CD14-positive monocyte (primary cell): ENCODE data around the gene RYR3. TPM values are rescaled to one million over a fixed set of nuclear protein-coding genes. Genes with fewer than 3 reads are reported as not detected.

Source experiments
- DNase-seq, 3 donors: peaks; one replicate each; pipeline ENCODE4 v3.0.0-alpha.2; 2011 to 2022
- H2AFZ ChIP-seq: 2 replicates; pipeline ENCODE4 v1.6.0; 2012; ENCODE audit warnings: mild to moderate bottlenecking, low read depth, low read length, inconsistent platforms; ENCODE audit not compliant: insufficient read depth, poor library complexity, severe bottlenecking
- H3K27ac ChIP-seq, 2 donors: 1 replicate in 1 of 2; 2 replicates in 1 of 2; pipeline ENCODE4 v1.5.1; 2012 to 2013; ENCODE audit warnings: low read length in 2 of 2, control low read depth in 1 of 2, inconsistent platforms in 1 of 2, low read depth in 1 of 2, mild to moderate bottlenecking in 1 of 2
- H3K27me3 ChIP-seq, 2 donors: one replicate each; pipeline versions ENCODE4 v1.6.0 to v1.6.1; 2011 to 2013; ENCODE audit warnings: low read length in 2 of 2; ENCODE audit not compliant: control insufficient read depth in 2 of 2, insufficient read depth in 2 of 2
- H3K36me3 ChIP-seq, 2 donors: replicated peaks in 1 of 2; 1 replicate in 1 of 2; 2 replicates in 1 of 2; pipeline versions ENCODE4 v1.5.1 to v1.6.1; 2012 to 2013; ENCODE audit warnings: low read length in 2 of 2, control low read depth in 1 of 2, inconsistent platforms in 1 of 2, mild to moderate bottlenecking in 1 of 2; ENCODE audit not compliant: insufficient read depth in 2 of 2, control insufficient read depth in 1 of 2
- H3K4me1 ChIP-seq, 2 donors: 1 replicate in 1 of 2; 2 replicates in 1 of 2; pipeline versions ENCODE4 v1.5.1 to v1.6.1; 2012 to 2013; ENCODE audit warnings: low read length in 2 of 2, control low read depth in 1 of 2, inconsistent platforms in 1 of 2, mild to moderate bottlenecking in 1 of 2, moderate library complexity in 1 of 2; ENCODE audit not compliant: insufficient read depth in 2 of 2, control insufficient read depth in 1 of 2
- H3K4me2 ChIP-seq: replicated peaks from 2 replicates; pipeline ENCODE3; 2012; ENCODE audit warnings: low read length, moderate library complexity, mild to moderate bottlenecking; ENCODE audit not compliant: poor library complexity, severe bottlenecking; ENCODE audit errors: extremely low read depth
- H3K4me3 ChIP-seq, 3 experiments: fragments of 200-600 bp in 1 of 3; sonication (generic) in 1 of 3; replicated peaks in 1 of 3; 1 replicate in 2 of 3; 2 replicates in 1 of 3; pipeline ENCODE4 v1.5.1; 2011 to 2013; ENCODE audit warnings: low read length in 3 of 3, mild to moderate bottlenecking in 3 of 3, control low read depth in 2 of 3, low read depth in 2 of 3, inconsistent platforms in 1 of 3, moderate library complexity in 1 of 3
- H3K79me2 ChIP-seq: 2 replicates; pipeline ENCODE4 v1.6.0; 2012; ENCODE audit warnings: mild to moderate bottlenecking, control low read depth, inconsistent platforms, low read length, moderate library complexity; ENCODE audit not compliant: insufficient read depth
- H3K9ac ChIP-seq: 2 replicates; pipeline ENCODE4 v1.6.0; 2017; ENCODE audit warnings: low read length, mild to moderate bottlenecking; ENCODE audit not compliant: insufficient read depth, poor library complexity, severe bottlenecking
- H3K9me3 ChIP-seq, 2 donors: replicated peaks in 1 of 2; 1 replicate in 1 of 2; 2 replicates in 1 of 2; pipeline versions ENCODE4 v1.5.1 to v1.6.1; 2012 to 2013; ENCODE audit warnings: low read length in 2 of 2, control low read depth in 1 of 2; ENCODE audit not compliant: control insufficient read depth in 1 of 2, insufficient read depth in 1 of 2
- H4K20me1 ChIP-seq: 2 replicates; pipeline ENCODE4 v1.6.0; 2012; ENCODE audit warnings: mild to moderate bottlenecking, low read length, control low read depth, moderate library complexity; ENCODE audit not compliant: insufficient read depth
- H3K27ac Mint-ChIP-seq, 7 donors: one replicate each; pipeline ENCODE4 v1.8.0; 2020; ENCODE audit warnings: mild to moderate bottlenecking in 7 of 7, mixed read lengths in 7 of 7, moderate library complexity in 6 of 7, inconsistent platforms in 2 of 7
- H3K27me3 Mint-ChIP-seq, 3 donors: one replicate each; pipeline ENCODE4 v1.8.0; 2021 to 2022; ENCODE audit warnings: low read depth in 3 of 3, mild to moderate bottlenecking in 3 of 3, mixed read lengths in 3 of 3, moderate library complexity in 3 of 3, inconsistent platforms in 1 of 3
- H3K36me3 Mint-ChIP-seq, 2 donors: one replicate each; pipeline ENCODE4 v1.8.0; 2020; ENCODE audit warnings: mixed read lengths in 2 of 2, inconsistent platforms in 1 of 2, mild to moderate bottlenecking in 1 of 2
- H3K4me1 Mint-ChIP-seq: one replicate; pipeline ENCODE4 v1.8.0; 2020; ENCODE audit warnings: mild to moderate bottlenecking, mixed read lengths
- H3K4me3 Mint-ChIP-seq, 2 donors: one replicate each; pipeline ENCODE4 v1.8.0; 2020; ENCODE audit warnings: mild to moderate bottlenecking in 2 of 2, mixed read lengths in 2 of 2, moderate library complexity in 1 of 2
- H3K9me3 Mint-ChIP-seq, 7 donors: one replicate each; pipeline ENCODE4 v1.8.0; 2020 to 2022; ENCODE audit warnings: mixed read lengths in 7 of 7, mild to moderate bottlenecking in 6 of 7, moderate library complexity in 6 of 7, inconsistent platforms in 2 of 7
- CTCF ChIP-seq: fragments of 200-600 bp; IDR thresholded peaks from one replicate; pipeline ENCODE4 v1.8.0; 2022; ENCODE audit warnings: antibody characterized with exemption, mild to moderate bottlenecking
- WGBS: methylation state at CpG from one replicate; pipeline ENCODE4 v1.1.5; 2013; ENCODE audit warnings: missing lambda C conversion rate; ENCODE audit not compliant: insufficient coverage; 5-methylcytosine and 5-hydroxymethylcytosine counted together
- intact Hi-C, 2 donors: fragments of 100-400 bp; cut with micrococcal nuclease; formaldehyde crosslinking; loops; one replicate each; pipeline versions ENCODE4 v1.15.0 to v1.15.1; 2023
- polyA plus RNA-seq, 3 donors: library from polyadenylated mRNA; depleted of rRNA in 1 of 3; unstranded in 2 of 3; stranded (reverse) in 1 of 3; fragments of 300-500 nt in 2 of 3; fragments of >200 nt in 1 of 3; fragmentation: Illumina TruSeq in 2 of 3; gene quantifications; 1 replicate in 2 of 3; 2 replicates in 1 of 3; pipeline ENCODE4 v1.2.3, GENCODE V29; 2012 to 2021

The RYR3 gene
- polyA plus RNA-seq, 3 donors = not detected

- no peak for DNase-seq
- no peak overlapping the region for H3K27ac Mint-ChIP-seq
- Histone ChIP-seq H3K9ac (no peak overlapping the region), H2AFZ (no peak overlapping the region), H3K27me3 (no peaks in the 10 kb centered on the region), H3K4me1 (no peaks in the 10 kb centered on the region), H3K79me2 (no peaks in the 10 kb centered on the region), H3K9me3 (no peaks in the 10 kb centered on the region), H3K27ac (no peak overlapping the region), H3K4me3 (no peak overlapping the region), H3K36me3 (no peaks in the 10 kb centered on the region), H4K20me1 (no peaks in the 10 kb centered on the region), H3K4me2 (no peak overlapping the region)
- H3K4me3 Mint-ChIP-seq = no peak overlapping the region
- H3K4me1 Mint-ChIP-seq = no peaks in the 10 kb centered on the region
- no CpG with 5 or more reads among the region's 3 CpGs for WGBS
- H3K9me3 Mint-ChIP-seq = peaks cover 0 to 3% (median 0%) of the 10 kb centered on the region in 7 donors
- TF ChIP-seq CTCF = no peak
- intact Hi-C loops = no loop called here
- no peaks in the 10 kb centered on the region for H3K36me3 Mint-ChIP-seq
- peaks cover 0 to 2% (median 0%) of the 10 kb centered on the region in 3 donors for H3K27me3 Mint-ChIP-seq
Observed at GRCh38 chr15:33848011-33848410, 537.2 kb downstream of the RYR3 start.

DNA sequence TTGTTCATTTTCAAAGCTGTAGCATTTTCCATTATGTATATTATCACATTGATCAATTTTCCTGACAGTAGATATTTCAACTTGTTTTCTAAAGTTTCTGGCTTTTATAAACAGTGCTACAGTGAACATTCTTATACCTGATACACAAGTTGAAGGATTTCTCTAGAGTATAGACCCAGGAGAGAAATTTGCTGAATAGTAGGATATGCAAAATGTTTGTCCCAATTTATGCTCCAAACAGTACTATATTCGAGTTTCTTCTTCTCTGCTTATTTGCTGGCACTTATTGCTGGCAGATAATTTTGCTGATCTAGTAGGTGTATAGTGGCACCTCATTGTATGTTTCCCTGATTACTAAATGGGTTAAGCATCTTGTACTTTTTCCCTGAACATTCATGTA is 540.3 kb downstream of the RYR3 start:
- H3K4me3 ChIP-seq = no peak overlapping the region
- peaks cover 0 to 4% (median 0%) of the 10 kb centered on the region in 3 donors for H3K27me3 Mint-ChIP-seq
- H3K27ac ChIP-seq = no peak overlapping the region
- no peaks in the 10 kb centered on the region for H3K9me3 Mint-ChIP-seq
- no peak for TF ChIP-seq CTCF
- H3K27me3 ChIP-seq = no peaks in the 10 kb centered on the region
- H2AFZ ChIP-seq = no peak overlapping the region
- no peak overlapping the region for H3K4me2 ChIP-seq
- intact Hi-C loops = no loop called here
- H3K9ac ChIP-seq = no peak overlapping the region
- H3K36me3 Mint-ChIP-seq = no peaks in the 10 kb centered on the region
- no peaks in the 10 kb centered on the region for H3K4me1 Mint-ChIP-seq
- H3K9me3 ChIP-seq = no peaks in the 10 kb centered on the region
- H3K4me1 ChIP-seq = no peaks in the 10 kb centered on the region
- WGBS = no CpG with 5 or more reads among the region's 1 CpG
- no peak overlapping the region for H3K27ac Mint-ChIP-seq
- DNase-seq = no peak
- no peaks in the 10 kb centered on the region for H3K79me2 ChIP-seq
- no peak overlapping the region for H3K4me3 Mint-ChIP-seq
- H3K36me3 ChIP-seq = no peaks in the 10 kb centered on the region
- H4K20me1 ChIP-seq = no peaks in the 10 kb centered on the region
